Rectal smooth muscle tissue (tissue), 1 donor: ENCODE results near the gene HAUS7.

Source experiments
- H3K27ac ChIP-seq: one replicate; pipeline ENCODE4 v1.7.0; 2013; ENCODE audit warnings: low read depth, low read length, inconsistent platforms
- H3K27me3 ChIP-seq: one replicate; pipeline ENCODE4 v1.7.0; 2013; ENCODE audit warnings: low read length; ENCODE audit not compliant: control insufficient read depth, insufficient read depth
- H3K36me3 ChIP-seq: one replicate; pipeline ENCODE4 v1.7.0; 2013; ENCODE audit warnings: low read length; ENCODE audit not compliant: control insufficient read depth, insufficient read depth
- H3K4me1 ChIP-seq: one replicate; pipeline ENCODE4 v1.7.0; 2013; ENCODE audit warnings: low read length; ENCODE audit not compliant: control insufficient read depth, insufficient read depth
- H3K4me3 ChIP-seq: one replicate; pipeline ENCODE4 v1.7.0; 2013; ENCODE audit warnings: low read length
- H3K9ac ChIP-seq: one replicate; pipeline ENCODE4 v1.7.0; 2013; ENCODE audit warnings: low read length

HAUS7 gene

GRCh38 chrX:153435845-153436244 is 34.5 kb downstream of the HAUS7 start:
- Histone ChIP-seq H3K27ac (no peak overlapping the region), H3K4me1 (no peaks in the 10 kb centered on the region), H3K4me3 (no peak overlapping the region), H3K36me3 (no peaks in the 10 kb centered on the region), H3K27me3 (peaks cover 4% of the 10 kb centered on the region), H3K9ac (no peak overlapping the region)

GRCh38 chrX:153434801-153435200 is 35.6 kb downstream of the HAUS7 start:
- no peaks in the 10 kb centered on the region for H3K36me3 ChIP-seq
- no peak overlapping the region for H3K27ac ChIP-seq
- no peak overlapping the region for H3K9ac ChIP-seq
- H3K4me1 ChIP-seq: no peaks in the 10 kb centered on the region
- no peak overlapping the region for H3K4me3 ChIP-seq
- peaks cover 2% of the 10 kb centered on the region for H3K27me3 ChIP-seq

DNA sequence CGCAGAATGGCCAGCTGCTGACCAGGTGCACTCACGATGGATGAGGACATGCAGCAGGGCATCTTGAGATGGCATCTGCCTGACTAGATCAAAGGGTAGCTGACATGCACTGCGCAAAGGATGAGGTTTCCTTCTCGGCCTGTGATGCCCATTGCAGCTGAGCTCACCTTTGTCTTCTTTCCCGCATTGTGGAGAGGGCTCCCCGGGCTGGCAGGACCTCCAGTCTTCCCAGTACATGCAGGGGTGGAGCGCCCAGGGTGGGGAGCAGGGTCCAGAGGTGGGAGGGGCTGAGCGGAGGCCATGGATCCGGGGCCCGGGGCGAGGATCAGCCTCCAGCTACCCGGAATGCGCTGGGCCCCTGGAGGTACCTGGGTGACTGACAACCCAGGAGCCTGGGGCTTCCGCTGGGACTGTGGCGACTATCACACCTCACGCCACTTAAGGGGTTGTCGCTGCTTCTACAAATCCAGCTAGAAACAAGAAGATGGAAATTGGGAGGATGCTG is 36.5 kb downstream of the HAUS7 start:
- Histone ChIP-seq H3K36me3 (no peaks in the 10 kb centered on the region), H3K4me3 (no peak overlapping the region), H3K9ac (no peak overlapping the region), H3K4me1 (no peaks in the 10 kb centered on the region), H3K27me3 (peaks cover 2% of the 10 kb centered on the region), H3K27ac (no peak overlapping the region)

DNA sequence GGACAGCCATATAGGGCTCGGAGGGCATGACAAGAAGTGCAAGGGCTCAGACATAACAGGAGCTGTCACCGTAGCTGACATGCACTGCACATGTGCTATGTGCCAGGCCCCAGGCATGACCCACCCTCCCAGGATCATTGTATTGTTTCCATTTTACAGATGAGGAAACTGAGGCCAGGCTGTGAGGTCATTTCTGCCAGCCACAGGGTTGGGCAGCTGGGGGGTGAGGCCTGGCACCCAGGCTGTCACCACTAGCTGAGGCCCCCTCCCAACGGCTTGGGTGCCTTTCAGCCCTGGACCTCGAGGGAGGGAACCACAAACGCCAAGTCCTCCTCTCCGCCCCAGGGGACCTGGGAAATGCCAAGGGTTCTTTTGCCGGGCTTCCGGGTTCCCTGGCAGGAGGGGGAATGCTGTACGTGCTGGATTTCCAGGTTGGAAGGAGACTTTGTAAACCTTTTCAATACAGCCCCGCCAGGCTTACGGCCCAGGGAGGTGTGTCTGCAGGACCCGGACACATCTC is 37.2 kb downstream of the HAUS7 start:
- no peak overlapping the region for H3K9ac ChIP-seq
- no peaks in the 10 kb centered on the region for H3K36me3 ChIP-seq
- H3K27me3 ChIP-seq: no peaks in the 10 kb centered on the region
- no peaks in the 10 kb centered on the region for H3K4me1 ChIP-seq
- no peak overlapping the region for H3K4me3 ChIP-seq
- no peak overlapping the region for H3K27ac ChIP-seq

- no peak overlapping the region for H3K27ac ChIP-seq
- no peaks in the 10 kb centered on the region for H3K36me3 ChIP-seq
- H3K9ac ChIP-seq: no peak overlapping the region
- H3K27me3 ChIP-seq: no peaks in the 10 kb centered on the region
- no peaks in the 10 kb centered on the region for H3K4me1 ChIP-seq
- H3K4me3 ChIP-seq: no peak overlapping the region
Measured at GRCh38 chrX:153430796-153431195, 39.6 kb downstream of the HAUS7 start.

GRCh38 chrX:153426204-153426603 is 44.2 kb downstream of the HAUS7 start:
- H3K9ac ChIP-seq: no peak overlapping the region
- no peaks in the 10 kb centered on the region for H3K36me3 ChIP-seq
- no peak overlapping the region for H3K27ac ChIP-seq
- H3K27me3 ChIP-seq: no peaks in the 10 kb centered on the region
- no peaks in the 10 kb centered on the region for H3K4me1 ChIP-seq
- no peak overlapping the region for H3K4me3 ChIP-seq

DNA sequence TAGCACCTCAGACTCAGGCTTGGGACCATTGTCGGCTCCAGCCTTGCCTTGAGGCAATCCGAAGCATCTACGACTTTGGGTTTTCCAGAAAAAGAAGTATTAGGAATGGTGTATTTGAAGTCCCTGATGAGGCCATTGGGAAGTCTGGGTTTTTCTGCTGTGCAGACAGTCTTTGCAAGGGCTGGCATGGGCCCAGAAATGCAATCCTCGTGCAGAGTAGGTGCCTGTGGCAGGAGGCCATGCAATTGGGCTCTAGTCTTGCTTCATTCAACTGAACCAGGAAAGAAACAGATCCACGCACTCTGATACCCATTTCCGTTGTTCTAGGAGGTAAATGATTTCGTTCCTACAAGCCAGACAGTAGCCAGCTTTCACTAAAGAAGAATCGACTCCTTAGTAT is 46.7 kb downstream of the HAUS7 start:
- H3K4me1 ChIP-seq: no peaks in the 10 kb centered on the region
- no peaks in the 10 kb centered on the region for H3K36me3 ChIP-seq
- no peak overlapping the region for H3K9ac ChIP-seq
- no peaks in the 10 kb centered on the region for H3K27me3 ChIP-seq
- no peak overlapping the region for H3K27ac ChIP-seq
- no peak overlapping the region for H3K4me3 ChIP-seq

- Histone ChIP-seq H3K27ac (no peak overlapping the region), H3K4me3 (no peak overlapping the region), H3K9ac (no peak overlapping the region), H3K27me3 (no peaks in the 10 kb centered on the region), H3K36me3 (no peaks in the 10 kb centered on the region), H3K4me1 (no peaks in the 10 kb centered on the region)
Measured at GRCh38 chrX:153421856-153422255, 48.5 kb downstream of the HAUS7 start.

GRCh38 chrX:153420851-153421599 is 49.4 kb downstream of the HAUS7 start:
- H3K4me1 ChIP-seq: no peaks in the 10 kb centered on the region
- H3K27me3 ChIP-seq: no peaks in the 10 kb centered on the region
- H3K9ac ChIP-seq: no peak overlapping the region
- H3K27ac ChIP-seq: no peak overlapping the region
- no peaks in the 10 kb centered on the region for H3K36me3 ChIP-seq
- no peak overlapping the region for H3K4me3 ChIP-seq

GRCh38 chrX:153417637-153418036 is 52.7 kb downstream of the HAUS7 start:
- Histone ChIP-seq H3K36me3 (no peaks in the 10 kb centered on the region), H3K9ac (no peak overlapping the region), H3K27me3 (peaks cover 3% of the 10 kb centered on the region), H3K4me3 (no peak overlapping the region), H3K4me1 (no peaks in the 10 kb centered on the region), H3K27ac (no peak overlapping the region)

GRCh38 chrX:153416781-153417450 is 53.5 kb downstream of the HAUS7 start:
- H3K36me3 ChIP-seq: no peaks in the 10 kb centered on the region
- H3K4me3 ChIP-seq: no peak overlapping the region
- H3K4me1 ChIP-seq: peaks cover 2% of the 10 kb centered on the region
- H3K27me3 ChIP-seq: peaks cover 6% of the 10 kb centered on the region
- H3K27ac ChIP-seq: no peak overlapping the region
- H3K9ac ChIP-seq: no peak overlapping the region

DNA sequence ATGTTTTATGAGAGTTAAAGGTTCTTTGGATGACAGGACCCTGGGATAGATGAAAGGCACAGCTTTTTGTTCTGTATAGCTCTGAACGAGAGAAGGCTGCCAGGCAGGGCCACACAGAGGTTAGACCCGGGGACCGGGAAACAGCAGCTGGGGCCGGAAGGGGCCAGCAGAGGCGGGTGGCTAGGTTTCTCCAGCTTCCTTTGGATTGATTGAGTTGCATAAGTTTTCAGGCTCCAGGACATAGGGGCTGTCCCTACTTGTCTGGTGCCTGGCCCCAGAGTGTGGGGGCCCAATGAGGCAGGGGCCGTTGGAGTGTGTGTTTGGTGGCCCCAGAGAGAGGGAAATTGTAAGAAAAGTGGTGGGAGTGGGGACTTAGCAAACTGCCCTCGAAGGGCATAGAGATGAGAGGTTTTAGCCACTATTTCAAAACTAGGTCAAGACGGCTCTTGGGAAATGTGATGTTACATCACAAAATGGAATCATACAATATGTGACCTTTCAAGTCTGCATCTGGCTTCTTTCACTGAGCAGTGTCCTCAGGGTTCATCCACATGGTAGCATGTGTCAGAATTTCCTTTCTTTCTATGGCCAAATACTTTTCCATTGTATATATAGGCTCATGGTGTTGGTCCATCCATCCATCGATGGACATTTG is 55.4 kb downstream of the HAUS7 start:
- H3K4me1 ChIP-seq: peaks cover 3% of the 10 kb centered on the region
- H3K9ac ChIP-seq: no peak overlapping the region

More for the DNA sequence above, 55.4 kb downstream of the HAUS7 start:
- H3K27me3 ChIP-seq: peaks cover 6% of the 10 kb centered on the region
- no peak overlapping the region for H3K27ac ChIP-seq
- H3K36me3 ChIP-seq: no peaks in the 10 kb centered on the region
- no peak overlapping the region for H3K4me3 ChIP-seq
